Raji (cell line): ENCODE data around the gene MATCAP1.
A peak's percentile ranks its signal among the peaks of the same experiment; 100 is the strongest.

Source experiments
- POLR2A ChIP-seq: IDR thresholded peaks from 2 replicates; pipeline ENCODE4 v1.6.1; 2011; ENCODE audit warnings: low read depth, low read length, control low read depth; ENCODE audit not compliant: insufficient read depth

The MATCAP1 gene

DNA sequence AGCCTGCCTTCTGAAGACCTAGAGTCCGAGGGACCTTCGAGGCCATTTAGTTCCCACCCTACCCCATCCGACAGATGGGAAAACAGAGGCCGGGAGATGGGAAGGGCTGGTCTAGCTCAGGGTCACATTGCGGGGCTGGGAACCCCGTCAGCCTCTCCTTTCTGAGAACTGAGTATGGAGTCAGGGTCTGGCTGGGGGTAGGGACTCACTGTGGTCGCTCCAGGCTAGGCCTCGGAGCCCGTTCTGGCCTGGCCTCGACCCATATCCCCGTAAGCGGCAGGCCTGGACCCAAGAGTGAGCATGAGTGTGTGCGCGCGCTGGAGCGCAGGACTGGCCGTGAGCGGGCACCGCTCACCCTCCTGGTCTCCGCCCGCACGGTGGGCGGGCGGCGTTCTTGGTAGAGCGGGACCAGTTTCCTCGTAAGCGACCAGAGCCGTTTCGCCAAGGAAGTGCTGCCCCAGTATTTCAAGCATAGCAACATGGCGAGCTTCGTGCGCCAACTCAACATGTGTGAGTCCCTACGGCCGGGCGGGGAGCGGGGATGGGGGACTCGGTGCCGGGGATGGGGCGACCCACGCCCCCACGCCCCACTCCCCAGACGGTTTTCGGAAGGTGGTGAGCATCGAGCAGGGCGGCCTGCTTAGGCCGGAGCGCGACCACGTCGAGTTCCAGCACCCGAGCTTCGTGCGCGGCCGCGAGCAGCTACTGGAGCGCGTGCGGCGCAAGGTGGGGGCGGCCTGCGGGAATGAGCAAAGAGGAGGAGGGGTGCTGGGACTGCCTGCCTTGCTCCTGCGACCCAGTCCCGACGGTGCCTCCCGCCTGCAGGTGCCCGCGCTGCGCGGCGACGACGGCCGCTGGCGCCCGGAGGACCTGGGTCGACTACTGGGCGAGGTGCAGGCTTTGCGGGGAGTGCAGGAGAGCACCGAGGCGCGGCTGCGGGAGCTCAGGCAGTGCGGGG, 18.4 kb downstream of the MATCAP1 start:
- no peak for TF ChIP-seq POLR2A

DNA sequence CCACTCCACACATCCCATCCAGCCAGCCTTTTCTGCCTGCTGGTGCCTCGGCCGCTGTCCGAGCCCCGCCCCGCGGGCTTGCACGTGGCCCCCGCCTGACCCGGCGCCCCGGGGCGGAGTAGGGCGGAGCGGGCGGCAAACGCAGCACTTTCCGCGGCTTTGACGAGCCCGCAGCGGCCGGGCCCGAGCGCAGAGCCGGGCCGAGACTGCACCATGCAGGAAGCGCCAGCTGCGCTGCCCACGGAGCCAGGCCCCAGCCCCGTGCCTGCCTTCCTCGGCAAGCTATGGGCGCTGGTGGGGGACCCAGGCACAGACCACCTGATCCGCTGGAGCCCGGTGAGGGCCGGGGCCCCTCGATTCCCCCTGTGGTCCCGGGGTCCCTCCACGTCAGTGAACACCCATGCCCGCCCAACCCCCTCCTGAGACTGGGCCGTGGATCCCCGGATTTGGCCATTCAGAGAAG, 19.1 kb downstream of the MATCAP1 start, which contains the start of gene HSF4:
Gene HSF4, plus strand, starts transcription at position 147 of the 463 bp plus-strand sequence. Its CDS starts 67 bp downstream, at position 214.
- no peak for TF ChIP-seq POLR2A

DNA sequence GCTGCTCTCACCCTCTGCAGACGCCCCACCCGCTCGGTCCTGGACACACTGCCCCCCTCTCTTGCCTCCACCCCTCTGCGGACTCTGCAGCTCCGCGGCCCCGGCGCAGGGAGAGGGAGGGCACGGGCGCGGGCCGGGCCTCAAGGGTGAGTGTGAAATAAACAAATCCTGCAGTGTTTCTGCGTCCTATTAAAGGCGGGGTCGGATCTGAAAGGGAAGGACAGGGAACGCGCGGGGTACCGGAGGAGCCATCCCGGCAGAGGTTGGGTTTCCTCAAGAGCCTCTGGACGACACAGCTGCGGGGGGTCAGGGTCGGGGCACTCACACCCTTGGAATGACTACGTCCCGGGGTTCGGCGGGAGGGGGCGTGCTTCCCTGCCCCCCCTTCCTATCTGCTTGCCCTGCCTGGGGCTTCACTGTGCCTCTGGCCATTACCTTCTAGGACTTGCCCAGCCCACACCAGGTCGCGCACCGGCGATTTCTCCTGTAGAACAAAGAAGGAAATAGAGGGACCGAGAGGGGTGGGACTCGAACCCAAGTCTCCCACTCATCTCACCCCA, 19.7 kb downstream of the MATCAP1 start:
- no peak for TF ChIP-seq POLR2A

DNA sequence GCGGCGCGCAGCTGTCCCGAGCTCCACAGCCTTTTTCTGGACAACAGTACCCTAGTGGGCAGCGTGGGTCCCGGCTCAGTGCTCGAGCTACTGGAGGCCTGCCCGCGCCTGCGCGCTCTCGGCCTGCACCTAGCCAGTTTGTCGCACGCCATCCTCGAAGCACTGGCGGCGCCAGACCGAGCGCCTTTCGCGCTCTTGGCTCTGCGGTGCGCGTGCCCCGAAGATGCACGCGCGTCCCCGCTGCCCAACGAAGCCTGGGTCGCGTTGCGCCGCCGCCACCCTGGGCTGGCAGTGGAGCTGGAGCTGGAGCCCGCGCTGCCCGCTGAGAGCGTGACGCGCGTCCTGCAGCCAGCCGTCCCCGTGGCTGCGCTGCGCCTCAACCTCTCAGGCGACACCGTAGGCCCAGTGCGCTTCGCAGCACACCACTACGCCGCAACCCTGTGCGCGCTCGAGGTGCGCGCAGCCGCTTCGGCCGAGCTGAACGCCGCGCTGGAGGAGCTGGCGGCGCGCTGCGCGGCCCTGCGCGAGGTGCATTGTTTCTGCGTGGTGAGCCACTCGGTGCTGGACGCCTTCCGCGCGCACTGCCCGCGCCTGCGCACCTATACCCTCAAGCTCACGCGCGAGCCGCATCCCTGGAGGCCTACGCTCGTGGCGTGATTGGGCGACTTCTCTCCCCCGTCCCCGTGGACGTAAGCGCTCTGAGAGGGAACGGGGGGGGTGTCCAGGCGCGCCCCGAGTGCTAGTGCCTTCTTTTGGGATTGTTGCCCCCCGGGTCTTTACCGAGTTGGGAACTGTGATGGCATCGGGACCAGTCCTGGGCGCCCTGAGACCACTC, 20.4 kb downstream of the MATCAP1 start:
- TF ChIP-seq POLR2A, result no peak

DNA sequence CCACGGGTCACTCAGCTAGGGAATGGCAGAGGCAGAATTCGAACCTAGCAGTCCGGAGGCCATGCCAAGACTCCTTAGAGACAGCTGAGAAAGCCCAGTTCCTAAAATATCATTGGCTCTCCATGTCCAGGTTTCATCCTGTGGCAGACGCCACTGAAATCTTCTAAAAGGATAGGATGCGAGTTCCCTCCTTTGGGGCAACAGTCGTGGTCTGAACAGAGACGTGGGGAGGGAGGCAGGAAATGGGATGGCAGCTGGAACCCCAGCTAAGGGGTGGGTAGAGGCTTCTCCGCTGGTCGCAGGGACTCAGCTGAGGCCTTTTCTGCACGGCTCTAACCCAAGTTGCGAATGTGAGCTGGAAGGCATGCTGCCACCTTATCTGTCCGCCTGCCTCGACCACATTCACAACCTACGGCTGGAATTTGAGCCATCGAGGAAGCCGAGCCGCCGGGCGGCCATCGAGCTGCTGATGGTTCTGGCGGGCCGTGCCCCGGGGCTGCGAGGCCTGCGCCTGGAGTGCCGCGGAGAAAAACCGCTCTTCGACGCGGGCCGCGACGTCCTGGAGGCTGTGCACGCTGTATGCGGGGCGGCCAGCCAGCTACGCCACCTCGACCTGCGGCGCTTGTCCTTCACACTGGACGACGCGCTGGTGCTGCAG, 21.1 kb downstream of the MATCAP1 start:
- TF ChIP-seq POLR2A, result no peak

DNA sequence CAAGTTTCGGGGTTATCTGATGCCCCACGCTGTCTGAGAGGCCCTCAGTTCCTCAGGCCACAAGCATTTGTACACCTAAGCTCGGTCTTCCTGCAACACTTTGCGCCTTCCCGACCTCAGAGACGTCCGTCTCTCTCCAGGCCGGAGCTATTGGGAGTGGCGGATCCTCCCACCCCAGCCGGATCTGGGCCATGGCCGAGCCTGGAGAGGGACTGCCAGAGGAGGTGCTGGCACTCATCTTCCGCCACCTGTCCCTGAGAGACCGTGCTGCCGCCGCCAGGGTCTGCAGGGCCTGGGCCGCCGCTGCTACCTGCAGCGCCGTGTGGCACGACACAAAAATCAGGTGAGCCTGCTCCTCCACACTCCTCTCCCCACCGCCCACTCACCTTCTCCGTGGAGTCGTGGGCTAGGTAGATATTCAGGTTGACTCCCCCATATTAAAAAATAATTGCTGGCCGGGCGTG, 22.1 kb downstream of the MATCAP1 start:
- TF ChIP-seq POLR2A, result no peak

DNA sequence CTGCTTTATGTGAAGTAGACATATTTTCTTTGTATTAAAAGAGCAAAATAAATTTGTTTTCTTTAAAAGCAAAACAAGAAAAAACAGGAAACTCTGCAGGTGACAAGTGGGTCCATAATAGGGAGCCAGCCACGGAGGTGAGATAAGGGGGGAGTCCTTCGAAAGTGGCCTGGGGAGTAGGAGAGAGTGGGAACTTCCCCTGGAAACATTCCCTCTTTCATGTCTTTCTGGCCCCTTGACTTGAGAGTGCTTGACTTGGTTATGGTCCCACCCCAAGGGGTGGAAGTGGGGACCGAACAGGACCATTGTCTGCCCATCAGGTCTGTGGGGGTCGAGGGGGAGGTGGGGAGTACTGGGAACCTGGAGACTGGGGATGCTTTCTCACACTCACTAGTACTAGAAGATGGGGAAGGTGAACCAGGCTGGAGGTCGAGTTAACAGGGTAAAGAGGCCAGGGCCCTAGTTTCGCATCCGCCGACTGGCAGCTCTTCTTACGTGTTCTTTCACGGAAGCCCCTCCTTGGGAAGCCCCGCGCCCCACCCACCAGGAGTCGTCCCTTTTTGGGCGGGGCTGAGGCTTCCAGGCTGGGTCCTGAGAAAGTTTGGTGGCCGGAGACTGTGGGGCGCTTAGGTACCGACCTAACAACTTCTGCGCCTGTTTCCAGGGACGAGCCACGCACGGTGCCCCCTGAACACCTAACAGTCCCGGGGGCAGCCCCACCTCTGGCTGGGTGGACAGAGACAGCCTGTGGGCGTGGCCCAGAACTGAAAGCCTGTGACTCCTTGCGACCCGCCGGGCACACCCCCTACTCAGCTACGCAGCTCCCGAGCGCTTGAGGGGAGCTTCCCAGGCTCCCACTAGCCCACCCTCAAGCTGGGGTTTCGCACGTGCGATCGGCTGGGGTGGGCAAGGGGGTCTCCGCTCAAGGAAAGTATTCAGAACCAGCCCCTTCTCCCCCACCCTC, 24.8 kb downstream of the MATCAP1 start:
- peak; percentile 22; the same call in 1 of the 2 replicates for TF ChIP-seq POLR2A

DNA sequence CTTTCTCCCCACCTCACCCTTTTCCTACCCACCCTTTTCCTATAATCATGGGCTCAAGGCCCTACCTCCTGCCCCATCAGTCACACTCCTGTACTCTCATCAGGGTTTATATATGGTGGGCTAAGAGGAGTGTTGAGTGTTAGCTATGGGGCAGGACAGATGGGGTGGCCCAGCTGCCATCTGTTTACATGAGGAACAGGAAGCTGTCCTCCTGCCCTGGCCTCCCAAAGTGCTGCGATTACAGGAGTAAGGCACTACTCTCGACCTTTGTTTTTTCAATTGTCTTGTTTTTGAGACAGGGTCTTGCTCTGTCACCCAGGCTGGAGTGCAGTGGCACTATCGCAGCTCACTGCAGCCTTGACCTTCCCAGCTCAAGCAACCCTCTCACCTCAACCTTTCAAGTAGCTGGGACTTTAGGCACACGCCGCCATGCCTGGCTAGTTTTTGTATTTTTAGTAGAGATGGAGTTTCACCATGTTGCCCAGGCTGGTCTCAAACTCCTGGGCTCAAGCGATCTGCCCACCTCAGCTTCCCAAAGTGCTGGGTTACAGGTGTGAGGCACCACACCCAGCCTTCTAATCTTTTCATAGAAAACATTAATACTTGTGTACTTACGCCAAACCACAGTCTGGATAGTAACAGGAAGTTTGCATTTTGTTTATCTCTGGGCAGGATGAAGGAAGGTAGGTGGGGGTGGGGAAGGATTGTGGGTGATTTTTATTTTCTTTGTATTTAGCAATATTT, 25.7 kb downstream of the MATCAP1 start:
- TF ChIP-seq POLR2A, result no peak

DNA sequence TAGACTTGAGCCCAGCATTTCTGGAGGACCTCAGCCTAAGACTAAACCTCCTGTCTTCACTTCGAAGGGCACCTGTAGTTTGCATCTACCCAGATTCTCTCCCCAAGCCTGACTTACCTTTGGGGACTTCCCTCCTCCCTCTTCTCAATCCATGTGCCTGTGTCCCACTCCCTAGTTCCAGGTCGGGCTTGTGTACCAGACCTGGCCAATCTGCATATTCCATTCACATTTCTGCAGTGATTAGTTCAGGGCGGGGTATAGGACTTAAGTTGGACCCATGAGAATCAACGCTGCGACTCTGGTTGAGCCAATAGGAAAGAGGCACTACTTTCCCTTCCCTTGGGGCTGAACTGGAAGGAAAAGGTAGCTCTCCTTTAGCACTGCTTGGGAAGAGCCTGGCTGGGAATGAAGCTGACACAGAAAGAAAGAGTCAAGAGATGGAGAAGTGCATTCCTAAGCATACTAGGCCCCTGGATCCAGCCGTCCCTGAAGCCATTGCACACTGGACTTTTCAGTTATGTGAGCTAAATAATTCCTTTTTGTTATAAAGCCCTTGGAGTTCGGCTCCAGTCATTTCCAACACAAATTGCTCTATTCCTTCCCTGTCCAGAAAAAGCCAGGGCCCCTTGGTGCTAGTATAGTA, 26.5 kb downstream of the MATCAP1 start:
- TF ChIP-seq POLR2A, result no peak

DNA sequence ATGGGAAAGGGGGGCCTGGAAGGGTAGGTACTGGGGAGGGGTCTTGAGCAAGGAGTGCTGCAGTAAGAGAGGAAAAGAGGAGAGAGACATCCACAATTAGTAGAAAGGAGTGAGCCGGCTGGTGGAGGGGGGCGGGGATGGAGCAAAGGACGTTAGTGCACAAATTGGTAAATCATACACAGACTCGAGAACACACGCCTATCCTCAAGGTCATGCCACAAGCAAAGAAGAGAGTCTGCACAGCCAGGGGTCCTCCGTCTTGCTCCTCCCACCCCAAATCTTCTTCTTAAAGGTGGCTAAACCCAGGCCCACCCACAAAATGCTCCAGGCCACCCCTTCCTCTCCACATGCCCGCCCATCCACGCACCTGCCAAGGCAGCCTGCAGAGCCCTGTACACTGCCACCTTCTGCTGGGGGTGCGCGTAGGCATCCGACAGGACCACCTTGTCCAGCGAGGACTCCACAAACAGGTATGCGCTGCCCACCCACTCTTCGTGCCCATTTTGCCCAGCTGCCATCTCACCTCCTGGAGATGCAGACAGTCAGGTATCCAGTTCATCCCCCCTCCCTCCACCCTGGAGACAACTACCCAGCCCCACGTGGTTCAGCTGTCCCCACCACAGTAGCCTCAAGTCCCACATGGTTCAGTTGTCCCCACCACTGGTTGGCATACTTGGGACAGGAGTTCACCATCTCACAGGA, 27.5 kb downstream of the MATCAP1 start:
- no peak for TF ChIP-seq POLR2A

DNA sequence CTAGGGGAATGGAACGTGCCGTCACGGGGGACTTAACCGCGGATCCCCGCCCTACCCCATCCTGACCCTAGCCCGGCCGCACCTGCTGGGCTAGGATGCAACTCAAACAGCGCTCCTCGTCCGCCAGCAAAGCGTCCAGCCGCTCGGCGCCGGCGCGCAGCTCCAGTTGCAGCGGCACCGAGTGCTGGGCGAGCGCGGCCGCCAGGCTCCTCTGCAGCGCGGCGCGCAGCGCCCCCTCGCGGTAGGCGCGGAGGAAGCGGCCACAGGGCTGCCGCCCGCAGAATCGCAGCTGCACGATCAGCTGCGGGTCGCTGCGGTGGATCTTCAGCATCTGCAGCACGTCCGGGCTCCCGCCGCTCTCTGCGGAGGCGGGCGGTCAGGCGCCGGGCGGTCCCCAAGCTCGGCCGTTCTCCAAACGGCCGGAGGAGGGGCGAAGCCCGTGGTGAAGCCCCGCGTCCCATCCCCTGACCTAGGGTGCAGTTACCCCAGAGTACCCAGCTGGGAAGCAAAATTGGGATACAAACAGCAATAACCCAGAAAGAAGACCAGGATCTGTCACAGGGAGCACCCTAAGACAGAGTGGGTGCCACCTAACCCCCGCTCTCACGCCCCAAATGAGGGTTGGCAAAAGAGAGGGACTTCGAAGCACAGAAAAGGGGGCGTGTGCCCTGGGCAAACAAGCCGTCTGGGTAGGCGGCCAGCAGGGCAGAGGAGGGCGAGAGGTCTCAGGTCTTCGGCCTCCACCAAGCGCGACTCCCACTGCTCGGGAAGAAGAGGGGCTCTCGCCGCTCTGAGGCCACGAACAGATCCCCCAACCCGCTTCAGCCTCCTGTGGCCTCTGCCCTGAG, 28.2 kb downstream of the MATCAP1 start:
- TF ChIP-seq POLR2A, result no peak
